ENCODE measurements around the gene RPGRIP1. TPM values are rescaled to one million over a fixed set of nuclear protein-coding genes. Genes with fewer than 3 reads are reported as not detected.

Gene RPGRIP1
- total and polyA plus RNA-seq, 2 of the 4 experiments (the other 2 are of a cell fraction): not detected

DNA sequence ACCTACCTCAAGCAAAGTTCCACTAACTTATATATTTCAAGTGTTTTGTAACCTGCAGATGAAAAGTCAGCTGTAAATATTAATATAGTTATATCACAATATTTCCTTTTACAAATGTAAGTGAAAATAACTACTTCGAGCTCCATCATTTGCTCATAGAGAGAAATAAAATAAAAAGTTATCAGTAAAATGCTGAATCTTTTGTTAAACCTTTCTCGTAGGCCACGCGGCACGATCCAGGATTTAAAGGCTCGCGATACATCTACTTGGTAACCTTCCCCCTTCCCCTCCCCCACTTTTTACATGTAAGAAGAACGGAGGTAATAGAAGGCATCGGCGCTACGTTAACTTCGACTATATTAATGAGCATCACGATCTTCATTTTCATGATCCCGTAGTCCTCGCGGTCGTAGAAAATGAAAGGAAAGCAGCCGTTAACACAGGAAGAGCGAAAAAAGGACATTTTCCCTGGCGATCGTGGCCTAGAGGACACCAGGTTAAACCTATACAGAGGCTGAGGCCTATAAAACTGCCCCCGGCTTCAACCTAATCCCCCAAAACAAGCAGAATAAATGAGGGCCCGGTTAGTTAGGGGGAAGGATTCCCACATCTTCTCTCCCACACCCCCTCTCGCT is 11.1 kb upstream of the RPGRIP1 start (continued):
- no peak for TF ChIP-seq MAZ (IDR thresholded peaks at IDR 0.05; ENCODE audit: borderline replicate concordance, low read depth, low read length)

DNA sequence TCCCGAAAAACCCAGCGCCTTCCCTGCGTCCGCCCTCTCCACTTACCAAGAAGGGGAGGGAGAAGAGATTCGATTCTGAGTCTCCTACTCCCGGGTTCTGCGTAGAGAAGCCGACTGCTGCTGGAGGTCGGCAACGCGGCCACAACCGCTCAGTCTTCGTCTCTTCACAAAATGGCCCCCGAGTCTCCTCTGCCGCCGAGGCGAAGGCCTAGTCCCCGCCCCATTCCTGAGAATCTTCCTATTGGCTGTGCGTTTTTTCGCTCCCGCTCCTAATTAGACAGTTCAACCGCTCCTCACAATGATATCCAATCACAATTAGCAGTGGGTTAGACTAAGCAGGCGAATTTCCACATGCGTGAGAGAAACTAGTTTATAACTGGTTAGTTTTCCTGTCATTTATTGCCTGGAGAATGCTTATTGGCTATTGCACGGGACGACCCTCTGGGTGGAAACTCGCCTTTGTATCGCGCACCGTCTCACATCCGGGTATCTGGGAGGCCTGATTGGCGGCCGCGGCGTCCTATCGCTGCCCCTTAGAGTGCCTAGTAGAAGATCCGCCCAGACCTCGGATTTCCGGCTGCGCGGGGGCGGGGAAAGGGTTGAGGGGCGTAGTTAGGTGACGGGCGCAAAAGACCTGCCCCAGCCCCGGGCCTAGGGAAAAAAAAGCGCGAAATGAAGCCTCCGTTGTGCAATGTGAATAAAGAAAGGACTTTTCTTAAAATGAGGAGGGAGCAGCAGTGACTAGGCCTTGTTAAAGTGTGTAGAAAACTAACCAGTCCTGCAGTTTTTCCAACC is 10.4 kb upstream of the RPGRIP1 start, which contains the start of gene HNRNPC:
Gene HNRNPC (minus strand): TSS at position 191 of the 795 bp plus-strand sequence. CDS start 35,249 bp downstream, outside the sequence.
- Histone ChIP-seq H3K36me3 (ENCODE audit: control insufficient read depth, insufficient read depth, low read length) (peaks cover 12% of the 10 kb centered on the region), H2BK15ac (ENCODE audit: low read depth, low read length) (peak within 1 kb of the TSS; percentile 3; the same call in 1 of the 3 replicates), H2AK9ac (replicated peaks; ENCODE audit: low read depth, low read length, poor library complexity) (peak within 1 kb of the TSS; percentile 97), H2BK20ac (ENCODE audit: low read depth, low read length) (no peak within 1 kb of the TSS; the same call in 1 of the 2 replicates), H3K9me3 (ENCODE audit: control insufficient read depth, insufficient read depth, low read length) (no peaks in the 10 kb centered on the region), H3K79me1 (ENCODE audit: low read depth in 1 of 2, low read length in 2 of 2) (peaks cover 3 to 8% of the 10 kb centered on the region in 2 experiments; a peak in 2 of 4 replicates), H2BK120ac (ENCODE audit: low read depth, low read length) (peak within 1 kb of the TSS; percentile 50), H3K27me3 (ENCODE audit: control insufficient read depth, insufficient read depth, low read length) (no peaks in the 10 kb centered on the region), H3K4me3 (ENCODE audit: insufficient read depth, low read depth, low read length) (peak within 1 kb of the TSS; percentile 93), H3K27ac (ENCODE audit: insufficient read depth, low read length) (peak within 1 kb of the TSS; percentile 84), H4K91ac (ENCODE audit: insufficient read depth, low read depth, low read length) (peak within 1 kb of the TSS; percentile 92), H4K20me1 (ENCODE audit: insufficient read depth, low read length) (peaks cover 48% of the 10 kb centered on the region), H4K5ac (ENCODE audit: low read depth, low read length) (peak within 1 kb of the TSS; percentile 98), H3K18ac (ENCODE audit: low read depth, low read length) (peak within 1 kb of the TSS; percentile 58), H3K9me1 (ENCODE audit: insufficient read depth, low read length) (no peaks in the 10 kb centered on the region; the same call in 1 of the 2 replicates), H3K4me1 (ENCODE audit: control insufficient read depth, insufficient read depth, low read length) (peaks cover 7% of the 10 kb centered on the region), H2AFZ (replicated peaks; ENCODE audit: low read length, poor library complexity) (peak within 1 kb of the TSS; percentile 85), H3K14ac (replicated peaks; ENCODE audit: low read depth, low read length) (peak within 1 kb of the TSS; percentile 100), H4K8ac (ENCODE audit: low read depth in 2 of 2, low read length in 2 of 2) (peak within 1 kb of the TSS; percentile 99), H3K9ac (ENCODE audit: low read depth, low read length) (peak within 1 kb of the TSS; percentile 99), H3K4ac (ENCODE audit: low read depth, low read length) (peak within 1 kb of the TSS; percentile 97), H3K4me2 (ENCODE audit: low read depth, low read length) (peak within 1 kb of the TSS; percentile 99), H3K56ac (ENCODE audit: extremely low read depth, insufficient read depth, low read length) (peak within 1 kb of the TSS; percentile 96), H2BK5ac (ENCODE audit: low read depth, low read length, poor library complexity, severe bottlenecking) (peak within 1 kb of the TSS; percentile 89), H2AK5ac (ENCODE audit: low read depth, low read length) (peak within 1 kb of the TSS; percentile 83), H3K23ac (ENCODE audit: low read depth, low read length) (peak within 1 kb of the TSS; percentile 96)
- dilution Hi-C loops (cut with HindIII; ENCODE audit: low sequenced_read_pairs, unreplicated experiment): no loop called here
- TF ChIP-seq MAZ (IDR thresholded peaks at IDR 0.05; ENCODE audit: borderline replicate concordance, low read depth, low read length) (peak; percentile 67; the same call in 1 of the 2 replicates), CHD1 (IDR thresholded peaks at IDR 0.05; ENCODE audit: low read depth, low read length) (peak; percentile 98), CEBPB (IDR thresholded peaks at IDR 0.05; ENCODE audit: low read depth, low read length) (peak; percentile 78), BHLHE40 (IDR thresholded peaks at IDR 0.05; ENCODE audit: low read depth, low read length) (no peak), MAFK (IDR thresholded peaks at IDR 0.05; ENCODE audit: low read depth, low read length) (0 out of 2 replicates have a peak, but pooled peaks have one; percentile 33), POLR2A (IDR thresholded peaks at IDR 0.05; ENCODE audit: low read depth, low read length) (peak; percentile 99), FOS (IDR thresholded peaks at IDR 0.05; ENCODE audit: low read depth, low read length) (peak; percentile 98)
- TF ChIP-seq, protein P1, sequence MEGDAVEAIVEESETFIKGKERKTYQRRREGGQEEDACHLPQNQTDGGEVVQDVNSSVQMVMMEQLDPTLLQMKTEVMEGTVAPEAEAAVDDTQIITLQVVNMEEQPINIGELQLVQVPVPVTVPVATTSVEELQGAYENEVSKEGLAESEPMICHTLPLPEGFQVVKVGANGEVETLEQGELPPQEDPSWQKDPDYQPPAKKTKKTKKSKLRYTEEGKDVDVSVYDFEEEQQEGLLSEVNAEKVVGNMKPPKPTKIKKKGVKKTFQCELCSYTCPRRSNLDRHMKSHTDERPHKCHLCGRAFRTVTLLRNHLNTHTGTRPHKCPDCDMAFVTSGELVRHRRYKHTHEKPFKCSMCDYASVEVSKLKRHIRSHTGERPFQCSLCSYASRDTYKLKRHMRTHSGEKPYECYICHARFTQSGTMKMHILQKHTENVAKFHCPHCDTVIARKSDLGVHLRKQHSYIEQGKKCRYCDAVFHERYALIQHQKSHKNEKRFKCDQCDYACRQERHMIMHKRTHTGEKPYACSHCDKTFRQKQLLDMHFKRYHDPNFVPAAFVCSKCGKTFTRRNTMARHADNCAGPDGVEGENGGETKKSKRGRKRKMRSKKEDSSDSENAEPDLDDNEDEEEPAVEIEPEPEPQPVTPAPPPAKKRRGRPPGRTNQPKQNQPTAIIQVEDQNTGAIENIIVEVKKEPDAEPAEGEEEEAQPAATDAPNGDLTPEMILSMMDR (conservative IDR thresholded peaks at IDR 0.05; ENCODE audit: low read depth, low read length): no peak
- peak; percentile 100 for DNase-seq
- intact Hi-C loops (cut with micrococcal nuclease): loop anchor here (1.0 to 5.0 kb wide), 2 partner anchors 77 to 113 kb away; partner anchors contain the start of gene SUPT16H
- peak; percentile 95 for ATAC-seq (ENCODE audit: low read depth)
- CTCF ChIA-PET: no interaction called here
- 0% methylated on average over 6 of the region's 49 CpGs; no CpG with 5 or more reads in 1 of the 2 experiments for WGBS, 2 experiments (ENCODE audit: extremely low coverage in 2 of 2, insufficient read length in 1 of 2)
- POLR2A ChIA-PET (ENCODE audit: unreplicated experiment): no interaction called here
- no TSS peak for BruUV-seq (replicated peaks)
- in situ Hi-C loops (cut with MboI; ENCODE audit: low sequenced_read_pairs): no loop called here

Data from IMR-90 (cell line).